B cell (primary cell): Measurements from ENCODE around the gene RIN3. TPM values are rescaled to one million over a fixed set of nuclear protein-coding genes. Genes with fewer than 3 reads are reported as not detected.
A peak's percentile ranks its signal among the peaks of the same experiment; 100 is the strongest.

Source experiments
- ATAC-seq: fragments of 200-7000 bp; cut with Tn5 transposase; one replicate; pipeline ENCODE4 v1.10.0; 2021; ENCODE audit warnings: low read depth, mild to moderate bottlenecking, moderate number of reproducible peaks, moderate library complexity
- CTCF ChIA-PET: fragments of 350-600 bp; sonication (Branson Sonifier 250); formaldehyde crosslinking; loops from one replicate; lab custom pipeline; 2021; ENCODE audit warnings: antibody characterized with exemption, inconsistent platforms; lab: Charles Lee
- POLR2A ChIA-PET: fragments of 350-600 bp; sonication (Branson Sonifier 250); formaldehyde crosslinking; loops from one replicate; lab custom pipeline; 2021; ENCODE audit warnings: antibody characterized with exemption; lab: Charles Lee
- DNase-seq: peaks from one replicate; pipeline ENCODE4 v3.0.0; 2013
- H2AFZ ChIP-seq: 2 replicates; pipeline ENCODE4 v1.6.1; 2012; ENCODE audit warnings: mild to moderate bottlenecking, low read depth, low read length; ENCODE audit not compliant: insufficient read depth, poor library complexity, severe bottlenecking
- H3K27ac ChIP-seq, 2 donors: 1 replicate in 1 of 2; 2 replicates in 1 of 2; pipeline ENCODE4 v1.5.1; 2012 to 2013; ENCODE audit warnings: low read length in 2 of 2, mild to moderate bottlenecking in 2 of 2, moderate library complexity in 1 of 2
- H3K27me3 ChIP-seq, 4 experiments: fragments of 200-600 bp in 1 of 4; sonication (generic) in 1 of 4; replicated peaks in 1 of 4; 1 replicate in 2 of 4; 2 replicates in 2 of 4; pipeline versions ENCODE4 v1.6.1 to v1.7.0; 2013 to 2016; ENCODE audit warnings: low read length in 3 of 4, mild to moderate bottlenecking in 2 of 4, mixed read lengths in 1 of 4, moderate library complexity in 1 of 4; ENCODE audit not compliant: insufficient read depth in 4 of 4, control insufficient read depth in 3 of 4; ENCODE audit errors: control extremely low read depth in 1 of 4
- H3K36me3 ChIP-seq, 2 experiments: replicated peaks in 1 of 2; 1 replicate in 1 of 2; 2 replicates in 1 of 2; pipeline versions ENCODE4 v1.6.1 to v1.7.1; 2013; ENCODE audit warnings: low read length in 1 of 2; ENCODE audit not compliant: insufficient read depth in 2 of 2, control insufficient read depth in 1 of 2; ENCODE audit errors: control extremely low read depth in 1 of 2, extremely low read depth in 1 of 2
- H3K4me1 ChIP-seq, 2 donors: fragments of 200-600 bp in 1 of 2; sonication (generic) in 1 of 2; 1 replicate in 1 of 2; 2 replicates in 1 of 2; pipeline versions ENCODE4 v1.5.1 to v1.6.1; 2013 to 2017; ENCODE audit warnings: low read length in 2 of 2; ENCODE audit not compliant: control insufficient read depth in 2 of 2, insufficient read depth in 2 of 2
- H3K4me2 ChIP-seq: replicated peaks from 2 replicates; pipeline ENCODE3; 2012; ENCODE audit warnings: mild to moderate bottlenecking, low read depth, low read length; ENCODE audit not compliant: poor library complexity, severe bottlenecking
- H3K4me3 ChIP-seq, 5 experiments: fragments of 200-600 bp in 1 of 5; sonication (generic) in 1 of 5; 1 replicate in 3 of 5; 2 replicates in 2 of 5; pipeline versions ENCODE4 v1.5.1 to v1.7.0; 2011 to 2016; ENCODE audit warnings: low read length in 4 of 5, mild to moderate bottlenecking in 4 of 5, low read depth in 2 of 5, control low read depth in 1 of 5, moderate library complexity in 1 of 5; ENCODE audit not compliant: insufficient read depth in 1 of 5; ENCODE audit errors: control extremely low read depth in 1 of 5, extremely low read depth in 1 of 5
- H3K79me2 ChIP-seq: fragments of 200-600 bp; sonication (generic); one replicate; pipeline ENCODE4 v1.6.0; 2016; ENCODE audit warnings: low read length; ENCODE audit not compliant: control insufficient read depth, insufficient read depth
- H3K9ac ChIP-seq: fragments of 200-600 bp; sonication (generic); 2 replicates; pipeline ENCODE4 v1.6.1; 2017; ENCODE audit warnings: mild to moderate bottlenecking, low read length, moderate library complexity
- H3K9me3 ChIP-seq, 3 donors: one replicate each; pipeline versions ENCODE4 v1.6.1 to v1.7.1; 2013; ENCODE audit warnings: low read length in 2 of 3; ENCODE audit not compliant: control insufficient read depth in 2 of 3, insufficient read depth in 1 of 3; ENCODE audit errors: control extremely low read depth in 1 of 3
- H4K20me1 ChIP-seq: 2 replicates; pipeline ENCODE4 v1.6.0; 2012; ENCODE audit warnings: mild to moderate bottlenecking, low read length; ENCODE audit not compliant: insufficient read depth, control insufficient read depth, poor library complexity, severe bottlenecking
- H3K27ac Mint-ChIP-seq: one replicate; pipeline ENCODE4 v1.8.0; 2021; ENCODE audit warnings: mixed read lengths
- H3K27me3 Mint-ChIP-seq: one replicate; pipeline ENCODE4 v1.8.0; 2021; ENCODE audit warnings: mixed read lengths
- H3K4me1 Mint-ChIP-seq: one replicate; pipeline ENCODE4 v1.8.0; 2021; ENCODE audit warnings: mixed read lengths
- H3K4me3 Mint-ChIP-seq: one replicate; pipeline ENCODE4 v1.8.0; 2021; ENCODE audit warnings: mixed read lengths
- H3K9me3 Mint-ChIP-seq: one replicate; pipeline ENCODE4 v1.8.0; 2022; ENCODE audit warnings: mixed read lengths; ENCODE audit not compliant: insufficient read depth
- CTCF ChIP-seq: fragments of 200-600 bp; IDR thresholded peaks from one replicate; pipeline ENCODE4 v1.8.0; 2022; ENCODE audit warnings: antibody characterized with exemption, mild to moderate bottlenecking
- EZH2 ChIP-seq: IDR thresholded peaks from 2 replicates; pipeline ENCODE4 v1.6.1; 2012; ENCODE audit warnings: borderline replicate concordance, low read depth, mild to moderate bottlenecking, moderate library complexity, low read length; ENCODE audit not compliant: insufficient read depth, poor library complexity, severe bottlenecking
- WGBS: methylation state at CpG from one replicate; pipeline ENCODE4 v1.1.5; 2013; ENCODE audit warnings: missing lambda C conversion rate; ENCODE audit not compliant: insufficient coverage; 5-methylcytosine and 5-hydroxymethylcytosine counted together
- intact Hi-C: fragments of 100-400 bp; cut with micrococcal nuclease; formaldehyde crosslinking; loops from one replicate; pipeline ENCODE4 v1.10.0; 2022
- polyA plus RNA-seq: library from polyadenylated mRNA; depleted of rRNA; stranded (reverse); fragments of >200 nt; gene quantifications from 2 replicates; pipeline ENCODE4 v1.2.3, GENCODE V29; 2012
- total RNA-seq, 2 donors: library from RNA; stranded (reverse); fragments of 120-200 nt in 1 of 2; gene quantifications; 1 replicate in 1 of 2; 2 replicates in 1 of 2; pipeline versions ENCODE4 v1.2.3 to v1.2.4, GENCODE V29; 2013 to 2022

The RIN3 gene
- total and polyA plus RNA-seq, 2 donors (not counting 1 experiment from before 2014, with no cell fraction given) = 62.1 to 123 TPM

- Histone ChIP-seq H4K20me1 (peaks cover 4% of the 10 kb centered on the region), H3K4me1 (peaks cover 29 to 34% of the 10 kb centered on the region in 2 donors), H3K4me3 (no peak overlapping the region), H3K27ac (no peak overlapping the region), H3K27me3 (no peaks in the 10 kb centered on the region), H3K9ac (no peak overlapping the region), H3K36me3 (no peaks in the 10 kb centered on the region), H3K4me2 (peak overlapping the region; percentile 30), H2AFZ (no peak overlapping the region), H3K79me2 (no peaks in the 10 kb centered on the region), H3K9me3 (no peaks in the 10 kb centered on the region)
- H3K9me3 Mint-ChIP-seq = no peaks in the 10 kb centered on the region
- H3K4me3 Mint-ChIP-seq = no peak overlapping the region
- ATAC-seq (no peak), DNase-seq (no peak)
- intact Hi-C loops = no loop called here
- POLR2A ChIA-PET = interaction anchor here (1.1 kb wide), 1 partner anchor 18 kb away, joined by 3 read pairs; no protein-coding TSS in a partner anchor
- no peaks in the 10 kb centered on the region for H3K27me3 Mint-ChIP-seq
- no peak overlapping the region for H3K27ac Mint-ChIP-seq
- CTCF ChIA-PET = interaction anchor here (1.1 to 2.9 kb wide), 3 partner anchors 9 to 12 kb away, joined by 3 to 16 read pairs (median 4); no protein-coding TSS in a partner anchor
- peaks cover 55% of the 10 kb centered on the region for H3K4me1 Mint-ChIP-seq
- TF ChIP-seq EZH2 = no peak
- peak; percentile 24 for TF ChIP-seq CTCF
- WGBS = 94% methylated on average over 1 of the region's 1 CpG
These were observed 182.0 kb downstream of the RIN3 start for GRCh38 chr14:92695562-92695961.

GRCh38 chr14:92696366-92696765 is 182.8 kb downstream of the RIN3 start:
- TF ChIP-seq EZH2 (no peak), CTCF (no peak)
- Mint-ChIP-seq H3K9me3 (no peaks in the 10 kb centered on the region), H3K4me1 (peaks cover 59% of the 10 kb centered on the region), H3K4me3 (peak overlapping the region; percentile 33), H3K27me3 (no peaks in the 10 kb centered on the region), H3K27ac (peak overlapping the region; percentile 63)
- no peaks in the 10 kb centered on the region for H3K27me3 ChIP-seq
- H3K4me1 ChIP-seq = peaks cover 29 to 34% of the 10 kb centered on the region in 2 donors
- H3K36me3 ChIP-seq = no peaks in the 10 kb centered on the region
- H3K4me3 ChIP-seq = no peak overlapping the region
- intact Hi-C loops = loop anchor here (1.0 kb wide), 1 partner anchor 8 kb away; no protein-coding TSS in a partner anchor
- peak; percentile 64 for ATAC-seq
- H3K27ac ChIP-seq = no peak overlapping the region
- H3K9me3 ChIP-seq = no peaks in the 10 kb centered on the region
- H3K9ac ChIP-seq = no peak overlapping the region
- peak overlapping the region; percentile 55 for H3K4me2 ChIP-seq
- no peaks in the 10 kb centered on the region for H4K20me1 ChIP-seq
- H2AFZ ChIP-seq = peak overlapping the region; percentile 25
- ChIA-PET POLR2A (interaction anchor here (0.6 kb wide), 2 partner anchors 12 to 112 kb away, joined by 3 to 4 read pairs; no protein-coding TSS in a partner anchor), CTCF (interaction anchor here (1.7 to 2.9 kb wide), 2 partner anchors 9 to 13 kb away, joined by 4 to 16 read pairs; no protein-coding TSS in a partner anchor)
- H3K79me2 ChIP-seq = no peaks in the 10 kb centered on the region
- peak; percentile 54 for DNase-seq
- WGBS = 25% methylated on average over 4 of the region's 4 CpGs
